ENCODE measurements around the gene TAGLN2. TPM values are rescaled to one million over a fixed set of nuclear protein-coding genes. Genes with fewer than 3 reads are reported as not detected.

Gene TAGLN2
- 811 and 1,008 TPM in 2 replicates for total RNA-seq (2014; rRNA removed; shearing (Covaris generic))

DNA sequence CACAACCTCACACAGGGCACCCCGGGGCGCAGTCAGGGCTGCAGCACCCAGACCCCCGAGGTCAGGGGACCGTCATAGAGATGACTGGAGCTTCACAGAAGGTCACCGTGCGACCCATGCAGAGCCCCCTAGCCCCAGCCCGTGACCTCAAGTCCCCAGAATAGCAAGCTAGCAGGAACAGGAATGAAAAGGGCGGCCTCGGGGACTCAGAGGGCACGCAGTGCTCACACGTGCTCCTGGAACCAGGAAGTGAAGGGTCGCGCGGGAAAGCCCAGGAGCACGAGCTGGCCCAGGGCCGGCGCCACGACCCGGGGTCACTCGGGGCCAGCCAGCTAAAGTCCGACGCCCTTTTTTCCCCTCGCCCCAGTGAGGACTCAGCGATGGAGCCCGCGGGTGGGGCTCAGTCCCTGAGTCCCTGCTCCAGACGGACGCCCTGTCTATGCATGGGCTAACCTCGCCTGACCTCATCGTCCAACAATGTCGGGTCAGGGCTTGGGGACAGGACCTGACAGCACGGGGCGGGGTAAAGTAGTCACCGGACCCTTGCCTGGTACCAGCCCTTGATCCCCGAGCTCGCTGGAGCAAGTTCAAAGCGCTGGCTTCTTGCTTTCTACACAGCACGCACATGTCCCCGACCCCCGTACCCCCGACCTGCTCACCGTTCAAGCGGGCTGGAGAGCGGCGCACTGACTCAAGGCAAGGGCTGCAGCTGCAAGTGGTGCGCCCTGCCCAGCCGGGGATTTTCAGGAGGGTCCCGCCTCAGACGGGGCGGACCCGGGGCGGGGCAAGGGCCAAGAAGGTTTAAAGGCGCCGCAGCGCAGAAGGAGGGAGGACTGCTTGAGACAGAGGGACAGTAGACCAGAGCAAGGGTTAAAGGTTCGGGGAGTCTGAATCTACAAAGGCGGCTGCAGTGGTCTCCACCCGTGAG is at the start of gene TAGLN2:
Gene TAGLN2 (minus strand): TSS at position 717 of the 928 bp plus-strand sequence. CDS start 4,998 bp downstream, outside the sequence.
- peak; percentile 92 for DNase-seq (ENCODE audit: low read depth)

DNA sequence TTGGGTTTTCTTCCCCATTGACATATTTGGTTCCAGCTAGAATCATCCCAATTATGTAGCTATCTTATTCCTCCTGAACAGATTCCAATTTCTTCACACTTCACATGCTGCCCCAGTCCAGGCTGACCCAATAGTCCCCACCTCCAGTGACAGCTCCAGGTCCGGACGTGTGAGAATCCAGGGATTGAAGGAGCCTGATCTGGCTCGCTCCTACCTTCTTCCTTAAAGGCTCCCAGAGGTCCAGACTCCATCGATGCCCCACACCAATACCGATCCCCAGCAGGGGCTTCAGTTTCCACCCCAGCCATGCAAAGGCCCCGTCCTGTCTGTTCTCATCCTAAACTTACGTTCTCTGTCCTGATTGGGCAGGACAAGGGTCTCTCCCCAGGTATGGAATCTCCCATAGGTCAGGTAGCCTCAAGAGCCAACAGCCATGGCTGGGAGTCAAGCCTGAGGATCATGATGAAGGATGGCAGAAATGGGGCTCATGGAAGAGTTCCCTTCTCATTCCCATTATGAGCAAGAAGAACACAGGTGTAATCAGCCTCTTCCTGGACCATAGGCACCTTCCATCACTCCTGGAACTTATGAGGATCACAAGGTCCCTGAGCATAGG is 49.2 kb upstream of the TAGLN2 start:
- DNase-seq (ENCODE audit: low read depth), result no peak

DNA sequence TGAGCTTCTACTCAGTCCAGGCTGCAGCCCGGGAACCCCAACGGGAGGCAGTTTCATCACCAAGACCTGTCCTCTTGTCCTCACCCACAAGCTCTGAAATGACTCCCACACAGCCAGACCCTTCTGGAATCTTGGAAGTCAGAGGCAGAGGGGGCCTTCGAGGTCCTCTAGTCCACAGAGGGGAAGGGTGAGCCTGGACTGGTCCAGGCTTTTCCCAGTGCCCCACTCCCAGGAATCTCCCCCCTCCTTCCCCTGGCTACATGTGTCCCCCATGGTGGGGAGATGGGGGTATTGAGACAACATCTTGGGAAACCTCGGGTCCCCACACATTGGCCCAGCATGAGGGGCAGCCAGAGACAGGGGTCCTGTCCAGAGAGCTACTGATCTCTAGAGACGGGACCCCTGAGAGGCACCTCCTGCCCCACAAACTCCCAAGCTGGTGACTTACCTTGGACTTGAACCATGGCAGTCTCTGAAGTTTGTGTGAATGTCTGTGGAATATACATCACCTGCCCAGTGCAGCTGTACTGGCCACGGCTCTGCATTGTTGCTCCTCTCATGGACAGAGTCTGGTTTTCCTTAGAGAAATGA is 48.1 kb upstream of the TAGLN2 start:
- DNase-seq (ENCODE audit: low read depth), result no peak

DNA sequence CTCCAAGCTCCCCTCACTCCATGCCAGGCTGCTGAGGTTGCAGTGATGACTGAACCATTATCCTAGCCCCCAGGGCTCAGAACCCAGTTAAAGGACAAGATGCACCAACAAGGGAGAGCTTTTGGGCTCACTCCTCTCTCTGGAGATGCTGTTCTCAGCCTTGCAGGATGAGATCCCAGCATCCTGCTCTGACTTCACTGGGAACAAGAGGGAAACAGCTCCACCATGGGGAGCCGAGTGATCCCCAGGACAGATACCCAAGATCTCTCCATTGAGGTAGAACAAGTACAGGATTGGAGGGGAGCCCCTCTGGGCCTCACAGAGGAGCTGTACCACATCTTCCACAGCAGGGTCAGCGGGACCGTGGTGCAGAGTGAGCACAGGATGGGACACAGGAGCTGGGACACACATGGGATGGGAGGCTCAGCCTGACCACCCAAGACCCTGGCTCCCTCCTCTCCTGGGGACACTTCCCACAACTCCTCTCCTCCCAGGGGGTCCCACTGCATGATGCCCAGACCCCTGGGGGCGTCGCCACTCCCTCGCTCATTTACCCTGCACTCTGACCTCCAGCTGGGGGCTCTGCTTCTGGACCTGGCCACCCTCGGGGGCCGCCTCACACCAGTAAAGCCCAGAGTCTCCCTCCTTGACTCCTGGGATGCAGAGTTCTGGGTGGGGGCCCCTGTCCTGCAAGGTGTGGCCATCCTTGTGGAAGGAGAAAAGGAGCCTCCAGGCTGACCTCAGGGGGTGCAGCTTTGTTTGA is 47.3 kb upstream of the TAGLN2 start:
- DNase-seq (ENCODE audit: low read depth), result no peak

DNA sequence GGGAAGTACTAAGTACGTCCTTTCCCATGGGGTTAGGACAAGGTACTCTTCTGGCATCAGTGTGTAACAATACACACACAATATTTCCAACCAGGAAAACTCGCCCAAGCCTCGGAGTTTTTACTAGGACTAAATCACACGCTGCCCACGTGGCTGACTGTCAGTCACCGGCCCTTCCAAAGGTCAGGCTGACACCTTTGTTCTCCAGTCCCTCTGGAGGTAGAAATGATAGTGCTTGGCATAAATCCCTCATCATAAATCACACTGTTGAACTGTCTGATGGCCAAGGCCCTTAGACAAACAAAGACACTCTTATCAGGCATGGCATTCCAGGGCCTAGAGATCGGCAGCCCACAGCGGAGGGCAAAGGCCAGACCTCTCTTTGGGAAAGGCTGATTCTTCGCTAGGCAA is 45.6 kb upstream of the TAGLN2 start:
- no peak for DNase-seq (ENCODE audit: low read depth)

DNA sequence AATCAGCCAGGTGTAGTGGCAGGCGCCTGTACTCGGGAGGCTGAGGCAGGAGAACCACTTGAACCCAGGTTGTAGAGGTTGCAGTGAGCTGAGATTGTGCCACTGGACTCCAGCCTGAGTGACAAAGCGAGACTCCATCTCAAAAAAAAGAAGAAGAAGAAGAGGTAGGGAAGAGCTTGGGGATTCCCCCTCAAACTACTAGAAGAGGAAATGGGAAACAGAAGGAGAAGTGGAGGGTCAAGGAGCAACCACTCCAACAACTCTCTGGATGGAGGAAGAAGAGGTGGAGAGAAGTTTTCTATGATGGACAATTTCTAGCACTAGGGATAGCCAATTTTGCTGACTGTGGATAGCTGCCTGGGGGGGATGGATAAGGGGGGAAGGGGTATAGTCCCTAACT is 43.6 kb upstream of the TAGLN2 start:
- DNase-seq (ENCODE audit: low read depth), result no peak

DNA sequence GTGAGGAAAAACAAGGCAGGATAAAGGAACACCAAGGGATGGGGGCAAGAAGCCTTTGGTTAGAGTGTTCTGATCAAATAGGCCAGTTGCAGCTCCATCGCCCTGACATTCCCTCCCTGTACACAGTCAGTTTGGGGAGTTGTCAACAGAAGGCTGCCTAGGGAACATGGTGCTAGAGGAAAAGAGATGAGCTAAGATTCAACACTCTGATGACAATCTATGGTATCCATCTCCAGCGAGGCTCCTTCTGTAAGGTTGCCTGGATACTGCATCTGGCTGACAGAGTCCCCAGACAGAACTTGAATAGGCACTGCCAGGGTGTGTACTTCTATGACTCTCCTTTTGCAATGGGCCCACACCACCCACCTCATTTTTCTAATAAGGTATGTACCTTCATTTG is 40.0 kb upstream of the TAGLN2 start:
- no peak for DNase-seq (ENCODE audit: low read depth)

DNA sequence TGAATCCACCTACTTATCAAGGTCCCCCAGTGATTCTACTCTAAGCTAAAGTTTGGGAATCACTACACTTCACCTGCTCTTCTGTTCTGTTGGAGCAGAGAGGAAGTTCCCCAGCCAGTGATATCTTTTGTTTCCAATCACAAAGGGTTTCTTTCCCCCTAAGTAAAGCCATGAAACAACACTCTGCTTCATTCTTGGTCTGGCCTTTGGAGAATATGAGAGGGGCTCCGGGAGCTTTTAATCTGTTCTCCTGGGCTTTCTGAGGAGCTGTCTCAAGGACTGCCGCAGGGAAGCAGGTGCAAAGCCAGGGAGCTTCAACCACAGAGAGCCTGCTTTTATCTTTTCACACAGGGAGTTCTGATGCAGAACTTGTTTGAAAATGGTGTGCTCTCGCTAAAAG is 38.8 kb upstream of the TAGLN2 start:
- no peak for DNase-seq (ENCODE audit: low read depth)

DNA sequence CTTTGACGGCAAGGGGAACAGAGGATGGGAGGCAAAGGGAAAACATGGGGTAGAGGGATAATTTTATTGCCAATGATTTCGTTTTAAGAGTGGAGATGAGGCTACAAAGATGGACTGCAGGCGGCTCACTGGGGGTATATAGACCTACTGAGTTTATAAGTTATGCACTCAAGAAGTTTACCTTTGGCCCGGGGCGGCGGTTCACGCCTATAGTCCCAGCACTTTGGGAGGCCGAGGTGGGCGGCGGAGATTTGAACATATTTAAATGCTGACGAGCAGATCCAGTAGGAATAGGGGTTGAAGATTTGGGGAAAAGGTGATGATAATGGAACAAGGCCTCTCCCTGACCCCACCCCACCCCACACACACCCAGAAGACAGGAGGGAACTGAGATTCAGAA is 36.9 kb upstream of the TAGLN2 start:
- no peak for DNase-seq (ENCODE audit: low read depth)

DNA sequence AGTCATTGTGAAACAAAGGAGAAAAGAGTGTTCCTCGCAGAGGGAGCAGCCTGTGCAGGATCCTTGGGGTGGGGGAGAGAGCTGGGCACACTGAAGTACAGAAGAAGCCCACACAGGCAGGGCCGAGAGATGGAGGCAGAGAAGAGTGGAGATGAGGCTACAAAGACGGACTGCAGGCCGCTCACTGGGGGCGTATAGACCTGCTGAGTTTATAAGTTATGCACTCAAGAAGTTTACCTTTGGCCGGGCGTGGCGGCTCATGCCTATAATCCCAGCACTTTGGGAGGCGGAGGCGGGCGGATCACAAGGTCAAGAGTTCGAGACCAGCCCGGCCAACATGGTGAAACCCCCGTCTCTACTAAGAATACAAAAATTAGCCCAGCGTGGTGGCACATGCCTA is 36.3 kb upstream of the TAGLN2 start:
- DNase-seq (ENCODE audit: low read depth), result no peak

DNA sequence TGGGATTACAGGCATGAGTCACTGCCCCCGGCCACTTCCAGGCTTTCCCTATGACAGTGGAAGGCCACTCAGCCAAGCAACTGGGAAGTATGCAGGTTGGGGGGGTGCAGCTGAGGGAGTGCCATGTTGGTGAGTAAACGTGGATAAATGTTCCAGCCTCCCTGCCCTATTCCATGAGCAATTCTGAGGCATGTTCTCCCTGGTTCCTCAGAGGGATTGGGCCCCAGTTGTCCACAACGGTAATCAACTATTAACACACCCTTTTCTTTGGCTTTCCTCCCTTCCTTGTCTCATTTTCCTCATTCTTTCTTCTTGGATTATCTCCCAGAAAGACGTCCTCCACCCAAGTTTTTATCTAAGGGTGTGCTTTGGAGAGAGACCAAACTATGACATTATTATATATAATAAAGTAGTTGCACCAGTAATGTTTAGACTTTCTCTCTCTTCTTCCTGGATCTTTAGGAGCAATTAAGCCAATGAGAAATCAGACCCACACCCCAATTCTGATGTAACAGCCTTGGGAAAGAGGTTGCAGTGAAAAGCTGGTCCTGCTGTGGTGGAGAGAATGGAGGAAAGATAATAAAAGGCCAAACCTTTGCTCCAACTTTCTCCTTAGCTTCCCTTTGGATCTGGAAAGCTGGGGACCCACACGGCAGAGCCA is 35.5 kb upstream of the TAGLN2 start:
- peak; percentile 37 for DNase-seq (ENCODE audit: low read depth)

DNA sequence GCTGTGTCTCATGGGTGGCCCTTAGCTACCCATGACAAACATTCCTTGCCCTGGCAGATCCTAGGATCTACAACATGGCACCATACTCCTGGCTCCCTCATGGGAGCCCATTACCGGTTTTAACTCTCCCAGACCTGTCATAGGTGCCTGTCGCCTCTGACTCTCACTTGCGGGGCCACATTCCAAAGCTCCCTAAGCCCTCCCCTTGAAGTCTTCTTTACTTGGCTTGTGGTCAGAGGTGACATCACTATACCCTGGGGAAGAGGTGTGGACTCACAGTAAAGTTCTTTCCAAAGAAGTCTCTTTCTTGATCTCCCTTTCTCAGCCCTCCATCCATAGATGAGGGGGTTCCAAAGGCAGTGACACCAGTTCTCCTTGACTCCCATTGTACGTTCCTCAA is 34.1 kb upstream of the TAGLN2 start:
- peak; percentile 10 for DNase-seq (ENCODE audit: low read depth)

DNA sequence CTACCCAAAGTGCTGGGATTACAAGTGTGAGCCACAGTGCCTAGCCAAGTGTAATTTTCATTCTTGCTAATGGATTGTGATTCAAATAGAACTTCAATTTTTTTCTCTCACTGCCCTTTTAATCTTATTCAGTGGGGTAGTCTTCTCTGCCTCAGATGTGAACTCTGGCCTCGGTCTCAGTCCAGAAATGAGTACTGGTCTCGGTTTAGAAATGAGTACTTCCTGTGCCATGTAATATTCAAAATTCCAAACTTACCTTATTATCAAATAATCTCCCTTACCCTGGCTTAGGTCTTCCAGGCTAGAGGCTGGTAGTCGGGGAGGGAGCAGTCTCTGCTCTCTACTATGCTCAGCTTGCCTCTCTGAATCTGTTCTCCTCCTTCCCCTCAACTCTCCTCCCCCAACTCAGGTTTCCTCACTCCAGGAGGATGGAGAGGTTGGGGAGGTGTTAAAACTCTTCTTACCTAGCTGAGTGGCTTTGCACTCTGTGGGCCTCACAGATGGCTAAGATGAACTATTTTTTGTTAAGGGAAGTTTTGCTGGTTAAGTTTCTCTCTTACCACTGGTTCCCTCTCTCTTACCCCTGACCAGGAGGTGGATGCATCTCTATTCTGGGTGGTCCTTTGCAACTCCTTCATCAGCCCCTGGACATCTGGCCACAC is 33.5 kb upstream of the TAGLN2 start:
- no peak for DNase-seq (ENCODE audit: low read depth)

DNA sequence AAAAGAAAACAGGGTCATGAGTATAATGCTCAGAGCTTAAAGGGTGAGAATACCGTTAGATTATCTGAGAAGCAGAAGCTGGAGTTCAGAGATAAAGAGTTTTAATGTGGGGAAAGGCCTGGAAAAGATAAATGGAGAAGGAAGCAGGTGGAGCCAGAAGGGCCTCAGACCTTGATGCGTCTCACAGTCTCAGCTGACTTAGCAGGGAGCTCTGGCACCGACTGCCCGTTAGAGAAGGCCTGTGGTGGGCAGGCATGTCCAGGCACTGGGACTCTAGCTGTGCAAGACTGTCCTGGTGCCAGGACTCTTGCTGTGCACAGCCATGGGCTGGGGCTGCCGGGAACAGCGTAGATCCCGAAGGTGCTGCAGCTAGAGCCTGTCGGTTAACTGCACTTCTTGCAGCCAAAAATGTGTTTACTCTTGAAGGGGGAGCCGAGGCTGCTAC is 32.5 kb upstream of the TAGLN2 start:
- no peak for DNase-seq (ENCODE audit: low read depth)

DNA sequence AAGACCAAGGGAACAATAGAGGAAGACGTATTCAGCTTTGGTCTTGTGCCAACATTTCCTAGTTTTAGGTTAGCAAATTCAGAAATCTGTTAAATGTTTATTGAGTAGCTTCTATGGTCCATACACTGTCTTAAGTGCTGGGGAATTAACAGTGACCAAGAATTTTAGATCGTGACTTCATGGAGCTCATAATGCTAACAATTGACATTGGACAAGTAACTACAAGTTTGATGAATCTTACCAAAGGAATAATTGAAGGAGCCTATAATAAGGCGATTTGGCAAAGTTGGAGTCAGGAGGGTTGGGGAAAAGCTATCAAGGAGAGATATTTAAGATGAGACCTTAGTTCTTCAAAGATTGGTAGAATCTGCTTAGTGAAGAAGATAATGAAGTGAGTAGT is 30.1 kb upstream of the TAGLN2 start:
- no peak for DNase-seq (ENCODE audit: low read depth)

DNA sequence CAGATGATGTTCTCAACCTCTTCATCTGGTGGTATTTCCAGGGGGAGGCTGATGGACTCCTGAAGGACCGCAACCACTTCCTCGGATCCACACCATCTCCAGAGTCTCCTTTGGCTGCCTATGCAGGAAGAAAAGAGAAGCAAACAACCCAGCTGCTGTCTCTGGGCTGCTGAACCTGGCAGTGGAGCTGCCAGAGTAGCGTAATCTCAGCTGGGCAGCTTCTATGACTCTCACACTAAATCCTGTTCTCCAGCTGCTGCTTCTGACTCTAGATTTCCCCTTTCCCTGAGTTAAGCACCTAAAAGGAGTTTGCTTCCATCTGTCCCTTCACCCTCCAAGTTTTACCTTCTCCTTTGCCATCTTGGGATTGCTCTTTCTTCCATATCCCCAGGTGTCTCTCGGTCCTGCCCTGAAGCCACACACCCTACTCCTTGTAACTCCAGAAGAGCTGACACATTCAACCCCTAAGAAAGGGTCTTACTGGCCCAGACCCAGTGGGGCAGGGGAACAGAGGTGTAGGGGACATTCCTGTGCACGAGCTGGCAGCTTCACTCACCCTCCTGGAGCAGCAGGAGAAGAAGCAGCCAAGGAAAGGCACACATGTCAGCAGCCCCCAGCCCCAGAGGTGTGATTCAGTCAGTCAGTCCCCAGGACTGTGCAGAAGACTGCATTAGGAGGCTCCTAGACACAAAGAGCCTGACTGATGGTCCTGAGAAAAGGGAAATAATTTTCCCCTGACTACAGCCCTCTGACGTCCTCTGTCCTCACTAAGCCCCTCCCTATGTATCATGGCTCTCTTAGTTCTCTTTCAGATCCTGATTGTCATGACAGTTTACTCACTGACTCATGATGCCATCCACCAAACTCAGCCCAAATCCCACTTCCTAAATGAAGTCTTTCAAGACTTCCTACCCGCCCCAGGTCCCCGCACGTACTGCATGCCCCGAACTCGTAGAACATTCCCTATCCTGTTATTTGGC is 28.5 kb upstream of the TAGLN2 start, which contains the start of gene SLAMF9:
Gene SLAMF9 (minus strand): TSS at position 702 of the 980 bp plus-strand sequence. CDS start 100 bp downstream, at position 602.
- peak; percentile 58 for DNase-seq (ENCODE audit: low read depth)

DNA sequence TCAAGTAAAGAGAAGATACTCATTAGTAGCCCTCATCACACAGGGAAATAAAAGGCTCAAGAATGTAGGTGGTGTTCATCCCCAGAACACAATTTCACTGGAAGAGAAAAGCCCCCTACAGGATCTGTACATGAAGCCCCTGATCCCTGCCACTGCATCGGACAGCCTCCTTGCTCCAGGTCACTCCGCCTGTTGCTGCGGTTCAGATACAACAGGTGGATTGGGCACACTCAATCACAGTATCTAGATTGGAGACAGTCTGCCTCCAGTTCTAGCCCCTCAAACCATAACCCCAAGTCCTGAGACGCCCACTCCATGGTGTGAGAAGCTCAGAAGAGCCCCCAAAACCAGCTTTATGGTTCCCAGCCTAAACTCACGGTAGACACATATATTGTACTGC is 27.6 kb upstream of the TAGLN2 start:
- DNase-seq (ENCODE audit: low read depth), result no peak

DNA sequence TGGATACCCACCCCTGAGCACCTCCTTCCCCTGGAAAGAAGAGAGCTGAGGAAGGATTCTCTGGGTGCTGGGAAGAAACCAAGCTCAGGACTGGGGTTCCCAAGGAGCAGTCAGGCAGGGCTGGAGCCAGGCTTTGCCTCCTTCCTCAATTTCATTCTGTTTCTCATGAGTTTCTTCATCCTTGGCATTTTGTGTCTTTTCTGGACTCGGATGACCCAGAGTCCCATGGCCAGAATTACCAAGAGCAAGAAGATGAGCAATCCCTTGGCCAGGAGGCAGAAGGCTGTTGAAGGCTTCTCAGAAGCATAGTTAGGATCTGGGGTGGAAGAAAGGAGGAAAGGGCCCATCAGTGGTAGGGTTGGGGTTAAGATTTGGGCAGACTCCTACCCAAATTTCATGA is 26.2 kb upstream of the TAGLN2 start:
- no peak for DNase-seq (ENCODE audit: low read depth)

DNA sequence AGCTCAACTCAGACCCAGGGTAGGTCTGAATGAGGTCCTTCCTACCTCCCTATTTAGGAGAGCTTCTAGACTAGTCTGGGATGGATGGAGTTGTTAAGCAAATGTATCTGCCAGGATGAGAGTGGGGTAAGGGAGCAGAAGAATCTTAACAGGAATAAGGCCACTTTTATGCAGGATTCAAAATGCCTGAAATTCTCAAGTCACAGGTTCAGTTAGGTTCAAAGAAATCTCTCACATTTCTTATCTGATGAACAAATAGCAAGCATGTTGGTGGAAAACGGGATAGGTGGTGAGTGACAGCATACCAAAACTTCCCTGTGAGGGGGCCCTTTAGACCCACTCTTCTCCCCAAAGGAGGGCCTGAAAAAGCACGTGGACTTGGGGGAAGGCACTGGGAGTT is 25.7 kb upstream of the TAGLN2 start:
- no peak for DNase-seq (ENCODE audit: low read depth)

All from RPMI7951 (cell line).